Kidney (tissue), 14 donors: ENCODE data around the gene OXT. TPM values are rescaled to one million over a fixed set of nuclear protein-coding genes. Genes with fewer than 3 reads are reported as not detected.

Experiments used
- DNase-seq, 5 donors: peaks; one replicate each; pipeline ENCODE4 v3.0.0-alpha.2; 2013 to 2020
- FAIRE-seq: peaks from 2 replicates; lab custom pipeline; 2012; peaks lifted over from hg19 to GRCh38; lab: Jason Lieb, UNC
- H3K27ac ChIP-seq, 2 donors: one replicate each; pipeline ENCODE4 v1.7.0; 2013; ENCODE audit warnings: low read depth in 2 of 2, low read length in 2 of 2, inconsistent platforms in 1 of 2
- H3K27me3 ChIP-seq: one replicate; pipeline ENCODE4 v1.7.1; 2013; ENCODE audit warnings: low read length, inconsistent platforms; ENCODE audit not compliant: control insufficient read depth, insufficient read depth
- H3K36me3 ChIP-seq, 3 donors: one replicate each; pipeline versions ENCODE4 v1.7.0 to v1.7.1; 2013; ENCODE audit warnings: low read length in 3 of 3, control low read depth in 1 of 3, inconsistent platforms in 1 of 3; ENCODE audit not compliant: insufficient read depth in 3 of 3, control insufficient read depth in 2 of 3
- H3K4me1 ChIP-seq, 3 donors: one replicate each; pipeline versions ENCODE4 v1.7.0 to v1.7.1; 2013; ENCODE audit warnings: low read length in 3 of 3, inconsistent platforms in 1 of 3, low read depth in 1 of 3; ENCODE audit not compliant: control insufficient read depth in 2 of 3, insufficient read depth in 2 of 3
- H3K4me3 ChIP-seq, 3 donors: one replicate each; pipeline versions ENCODE4 v1.7.0 to v1.8.1; 2013; ENCODE audit warnings: low read length in 3 of 3, control low read depth in 1 of 3, inconsistent platforms in 1 of 3
- H3K9ac ChIP-seq, 3 donors: one replicate each; pipeline versions ENCODE4 v1.7.0 to v1.7.1; 2013; ENCODE audit warnings: low read length in 3 of 3, control low read depth in 1 of 3, inconsistent platforms in 1 of 3
- H3K9me3 ChIP-seq, 3 donors: one replicate each; pipeline versions ENCODE4 v1.7.0 to v1.7.1; 2013; ENCODE audit warnings: low read length in 3 of 3, control low read depth in 1 of 3, inconsistent platforms in 1 of 3; ENCODE audit not compliant: control insufficient read depth in 2 of 3, insufficient read depth in 1 of 3
- CTCF ChIP-seq: IDR thresholded peaks from 3 replicates; pipeline ENCODE4 v1.5.1; 2012; ENCODE audit warnings: mild to moderate bottlenecking, moderate library complexity, borderline replicate concordance; ENCODE audit not compliant: insufficient read depth; ENCODE audit errors: extremely low read depth
- intact Hi-C: fragments of 100-400 bp; cut with DNase I; formaldehyde crosslinking; loops from one replicate; pipeline ENCODE4 v1.11.1; 2022
- polyA plus RNA-seq: library from polyadenylated mRNA; stranded (reverse); fragments of 350-450 nt; fragmentation: Illumina TruSeq; extraction: RNeasy Lipid Tissue Mini Kit (QIAGEN cat#74804); gene quantifications from one replicate; pipeline ENCODE4 v1.2.3, GENCODE V29; 2014; ENCODE audit warnings: low read depth, low replicate concordance; ENCODE audit not compliant: insufficient read depth
- total RNA-seq: library from RNA; stranded (reverse); fragmentation: NEBNext Ultra II Directional; extraction: Animal tissue kit (Norgen Biotek cat#: 25700); gene quantifications from one replicate; pipeline ENCODE4 v1.2.1, GENCODE V29; 2021
- donor health status: control.
- donor health status: control.
- donor health status: control.
- donor health status: control.
- donor health status: control.
- donor health status: DM: yes; HTN: yes; CAD: no.
- donor health status: Normal renal cell carcinoma (clear cell type).

OXT gene
- total and polyA plus RNA-seq, 2 donors from 2014 or later, result 10.8 TPM; not detected in 1

- Histone ChIP-seq H3K4me3 (no peak overlapping the region), H3K4me1 (no peaks in the 10 kb centered on the region), H3K36me3 (peaks cover 0 to 5% (median 0%) of the 10 kb centered on the region in 3 donors), H3K9ac (no peak overlapping the region), H3K27ac (no peak overlapping the region), H3K27me3 (no peaks in the 10 kb centered on the region), H3K9me3 (no peaks in the 10 kb centered on the region)
- intact Hi-C loops, result no loop called here
- DNase-seq (no peak), FAIRE-seq (no peak)
- no peak for TF ChIP-seq CTCF
Measured at GRCh38 chr20:3106185-3106584, 34.8 kb downstream of the OXT start.

GRCh38 chr20:3106658-3107463, 35.4 kb downstream of the OXT start:
- DNase-seq (peak in 1 of 5 donors; percentile 54), FAIRE-seq (no peak)
- Histone ChIP-seq H3K9me3 (no peaks in the 10 kb centered on the region), H3K4me1 (no peaks in the 10 kb centered on the region), H3K36me3 (peaks cover 0 to 5% (median 2%) of the 10 kb centered on the region in 3 donors), H3K27ac (no peak overlapping the region), H3K9ac (no peak overlapping the region), H3K27me3 (no peaks in the 10 kb centered on the region), H3K4me3 (no peak overlapping the region)
- TF ChIP-seq CTCF, result no peak
- intact Hi-C loops, result no loop called here

- no peak overlapping the region for H3K9ac ChIP-seq
- no peaks in the 10 kb centered on the region for H3K4me1 ChIP-seq
- FAIRE-seq, result no peak
- peaks cover 0 to 5% (median 2%) of the 10 kb centered on the region in 3 donors for H3K36me3 ChIP-seq
- no peak for TF ChIP-seq CTCF
- H3K27me3 ChIP-seq, result no peaks in the 10 kb centered on the region
- no peak overlapping the region for H3K4me3 ChIP-seq
- intact Hi-C loops, result no loop called here
- no peaks in the 10 kb centered on the region for H3K9me3 ChIP-seq
- peak in 1 of 5 donors; percentile 51 for DNase-seq
- no peak overlapping the region for H3K27ac ChIP-seq
Measured at GRCh38 chr20:3107464-3108025, 36.1 kb downstream of the OXT start.
